ENCODE measurements around the gene TRIM38.

The TRIM38 gene

GRCh38 chr6:26019261-26019830, 56.7 kb downstream of the TRIM38 start:
- Mint-ChIP-seq H3K27me3 (ENCODE audit: low read depth) (no peaks in the 10 kb centered on the region), H3K4me3 (peak overlapping the region; percentile 52 to 97 (median 60)), H3K36me3 (ENCODE audit: low read depth) (no peaks in the 10 kb centered on the region), H3K27ac (peak overlapping the region; percentile 94 to 98 (median 98)), H3K9me3 (peaks cover 2% of the 10 kb centered on the region), H3K4me1 (peaks cover 15% of the 10 kb centered on the region)
- TF ChIP-seq, protein P1, sequence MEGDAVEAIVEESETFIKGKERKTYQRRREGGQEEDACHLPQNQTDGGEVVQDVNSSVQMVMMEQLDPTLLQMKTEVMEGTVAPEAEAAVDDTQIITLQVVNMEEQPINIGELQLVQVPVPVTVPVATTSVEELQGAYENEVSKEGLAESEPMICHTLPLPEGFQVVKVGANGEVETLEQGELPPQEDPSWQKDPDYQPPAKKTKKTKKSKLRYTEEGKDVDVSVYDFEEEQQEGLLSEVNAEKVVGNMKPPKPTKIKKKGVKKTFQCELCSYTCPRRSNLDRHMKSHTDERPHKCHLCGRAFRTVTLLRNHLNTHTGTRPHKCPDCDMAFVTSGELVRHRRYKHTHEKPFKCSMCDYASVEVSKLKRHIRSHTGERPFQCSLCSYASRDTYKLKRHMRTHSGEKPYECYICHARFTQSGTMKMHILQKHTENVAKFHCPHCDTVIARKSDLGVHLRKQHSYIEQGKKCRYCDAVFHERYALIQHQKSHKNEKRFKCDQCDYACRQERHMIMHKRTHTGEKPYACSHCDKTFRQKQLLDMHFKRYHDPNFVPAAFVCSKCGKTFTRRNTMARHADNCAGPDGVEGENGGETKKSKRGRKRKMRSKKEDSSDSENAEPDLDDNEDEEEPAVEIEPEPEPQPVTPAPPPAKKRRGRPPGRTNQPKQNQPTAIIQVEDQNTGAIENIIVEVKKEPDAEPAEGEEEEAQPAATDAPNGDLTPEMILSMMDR (IDR thresholded peaks at IDR 0.05; ENCODE audit: unreplicated experiment in 3 of 3), result no peak

- Mint-ChIP-seq H3K4me1 (peaks cover 19% of the 10 kb centered on the region), H3K4me3 (peak overlapping the region; percentile 94 to 98 (median 97)), H3K36me3 (ENCODE audit: low read depth) (no peaks in the 10 kb centered on the region), H3K27me3 (ENCODE audit: low read depth) (no peaks in the 10 kb centered on the region), H3K9me3 (peaks cover 2% of the 10 kb centered on the region), H3K27ac (peak overlapping the region; percentile 94 to 98 (median 98))
- TF ChIP-seq, protein P1 (IDR thresholded peaks at IDR 0.05; ENCODE audit: unreplicated experiment in 3 of 3), result no peak
Measured at GRCh38 chr6:26019967-26020328, 57.3 kb downstream of the TRIM38 start.

GRCh38 chr6:26020329-26021000, 57.9 kb downstream of the TRIM38 start:
- TF ChIP-seq, protein P1 (IDR thresholded peaks at IDR 0.05; ENCODE audit: unreplicated experiment in 3 of 3), result no peak
- Mint-ChIP-seq H3K9me3 (peaks cover 2% of the 10 kb centered on the region), H3K27me3 (ENCODE audit: low read depth) (no peaks in the 10 kb centered on the region), H3K4me1 (peaks cover 22% of the 10 kb centered on the region), H3K4me3 (peak overlapping the region; percentile 94 to 98 (median 97)), H3K27ac (peak overlapping the region; percentile 94 to 98 (median 98)), H3K36me3 (ENCODE audit: low read depth) (no peaks in the 10 kb centered on the region)

GRCh38 chr6:26021001-26021349, 58.4 kb downstream of the TRIM38 start:
- H3K4me1 Mint-ChIP-seq, result peaks cover 27% of the 10 kb centered on the region
- TF ChIP-seq, protein P1 (IDR thresholded peaks at IDR 0.05; ENCODE audit: unreplicated experiment in 3 of 3), result no peak
- H3K9me3 Mint-ChIP-seq, result peaks cover 2% of the 10 kb centered on the region
- no peaks in the 10 kb centered on the region for H3K36me3 Mint-ChIP-seq (ENCODE audit: low read depth)
- H3K27ac Mint-ChIP-seq, result peak overlapping the region; percentile 94 to 98 (median 98)
- peak overlapping the region; percentile 94 to 98 (median 97) for H3K4me3 Mint-ChIP-seq
- H3K27me3 Mint-ChIP-seq (ENCODE audit: low read depth), result no peaks in the 10 kb centered on the region

DNA sequence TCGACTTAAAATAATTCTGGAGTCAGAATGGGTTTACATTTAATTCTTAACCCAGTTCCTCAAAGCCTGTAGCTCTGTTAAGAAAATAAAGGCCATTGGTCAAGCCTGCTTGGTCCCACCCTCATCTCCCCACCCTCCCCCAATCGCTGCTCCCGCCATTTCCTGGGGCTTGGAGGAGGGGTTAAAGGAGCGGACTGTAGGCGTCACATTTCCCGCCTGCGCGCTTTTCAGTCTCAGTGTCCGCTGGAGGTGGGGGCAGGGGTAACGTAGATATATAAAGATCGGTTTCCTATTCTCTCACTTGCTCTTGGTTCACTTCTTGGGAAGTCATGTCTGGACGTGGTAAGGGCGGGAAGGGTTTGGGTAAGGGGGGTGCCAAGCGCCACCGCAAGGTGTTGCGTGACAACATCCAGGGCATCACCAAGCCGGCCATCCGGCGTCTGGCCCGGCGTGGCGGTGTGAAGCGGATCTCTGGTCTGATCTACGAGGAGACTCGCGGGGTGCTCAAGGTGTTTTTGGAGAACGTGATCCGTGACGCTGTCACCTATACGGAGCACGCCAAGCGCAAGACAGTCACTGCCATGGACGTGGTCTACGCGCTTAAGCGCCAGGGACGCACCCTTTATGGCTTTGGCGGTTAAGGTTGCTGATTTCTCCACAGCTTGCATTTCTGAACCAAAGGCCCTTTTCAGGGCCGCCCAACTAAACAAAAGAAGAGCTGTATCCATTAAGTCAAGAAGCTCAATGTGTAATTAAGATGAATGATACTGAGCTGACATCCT, 58.9 kb downstream of the TRIM38 start:
- H3K27ac Mint-ChIP-seq, result peak overlapping the region; percentile 94 to 98 (median 98)
- H3K9me3 Mint-ChIP-seq, result peaks cover 2% of the 10 kb centered on the region
- peak overlapping the region; percentile 94 to 98 (median 97) for H3K4me3 Mint-ChIP-seq
- H3K27me3 Mint-ChIP-seq (ENCODE audit: low read depth), result no peaks in the 10 kb centered on the region
- TF ChIP-seq, protein P1 (IDR thresholded peaks at IDR 0.05; ENCODE audit: unreplicated experiment in 3 of 3), result no peak
- no peaks in the 10 kb centered on the region for H3K36me3 Mint-ChIP-seq (ENCODE audit: low read depth)
- peaks cover 29% of the 10 kb centered on the region for H3K4me1 Mint-ChIP-seq
